Lower leg skin (tissue), 3 donors: Measurements from ENCODE around the gene SETD1A.

Source experiments
- CTCF ChIP-seq, 3 donors: fragments of 450-650 bp; IDR thresholded peaks; one replicate each; pipeline ENCODE4 v1.5.1; 2016; ENCODE audit warnings: antibody characterized with exemption in 3 of 3, mild to moderate bottlenecking in 3 of 3, moderate library complexity in 2 of 3
- POLR2A ChIP-seq, 2 donors: fragments of 450-650 bp; IDR thresholded peaks; one replicate each; pipeline ENCODE4 v1.6.1; 2016 to 2017; ENCODE audit warnings: antibody characterized with exemption in 2 of 2, mild to moderate bottlenecking in 1 of 2, moderate library complexity in 1 of 2

- TF ChIP-seq POLR2A (IDR thresholded peaks at IDR 0.05) (no peak), CTCF (IDR thresholded peaks at IDR 0.05) (no peak)
Observed at GRCh38 chr16:30922420-30922959, 35.1 kb upstream of the SETD1A start.
